HG03108 (cell line): ENCODE data around the gene MMP23B.

Experiments used
- ATAC-seq: cut with Tn5 transposase; IDR thresholded peaks from one replicate; pipeline ENCODE4 v1.9.1; 2021; ENCODE audit warnings: moderate library complexity; ENCODE audit not compliant: unreplicated experiment

Gene MMP23B

GRCh38 chr1:1618396-1619068, 13.4 kb upstream of the MMP23B start:
- no peak for ATAC-seq

GRCh38 chr1:1619917-1620361, 12.0 kb upstream of the MMP23B start:
- ATAC-seq, result no peak

DNA sequence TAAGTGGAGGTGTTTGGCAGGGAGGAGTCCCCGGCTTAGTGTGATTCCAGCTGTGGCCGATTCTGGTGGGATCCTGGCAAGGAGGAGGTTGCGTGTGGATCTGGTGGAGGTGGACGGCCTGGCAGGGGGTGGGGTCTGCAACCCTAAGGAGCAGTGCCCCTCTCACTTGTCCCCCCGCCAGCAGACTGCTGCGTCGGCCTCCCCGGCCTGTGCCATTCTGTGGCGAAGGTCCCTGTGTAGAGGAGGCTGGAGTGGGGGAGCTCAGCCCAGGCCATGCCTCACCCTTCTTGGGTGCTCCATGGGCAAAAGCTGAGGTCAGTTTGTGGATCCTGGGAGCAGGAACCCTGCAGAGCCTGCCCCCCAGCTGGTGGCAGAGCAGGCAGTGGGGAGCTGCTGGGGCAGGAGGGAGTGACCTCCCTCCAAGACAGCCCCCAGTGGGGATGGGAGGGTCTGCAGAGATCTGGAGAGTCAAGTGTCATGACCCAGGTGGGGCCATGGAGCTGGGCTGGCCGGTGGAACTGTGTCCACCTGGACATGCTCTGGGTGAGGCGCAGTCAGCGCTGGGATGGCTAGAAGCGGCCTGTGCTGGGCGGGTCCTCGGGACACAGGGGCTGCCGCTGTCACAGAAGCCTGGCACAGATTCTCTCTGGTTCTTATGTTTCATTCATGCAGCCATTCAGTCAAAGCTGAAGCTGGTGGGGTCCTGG, 11.4 kb upstream of the MMP23B start:
- ATAC-seq, result no peak

DNA sequence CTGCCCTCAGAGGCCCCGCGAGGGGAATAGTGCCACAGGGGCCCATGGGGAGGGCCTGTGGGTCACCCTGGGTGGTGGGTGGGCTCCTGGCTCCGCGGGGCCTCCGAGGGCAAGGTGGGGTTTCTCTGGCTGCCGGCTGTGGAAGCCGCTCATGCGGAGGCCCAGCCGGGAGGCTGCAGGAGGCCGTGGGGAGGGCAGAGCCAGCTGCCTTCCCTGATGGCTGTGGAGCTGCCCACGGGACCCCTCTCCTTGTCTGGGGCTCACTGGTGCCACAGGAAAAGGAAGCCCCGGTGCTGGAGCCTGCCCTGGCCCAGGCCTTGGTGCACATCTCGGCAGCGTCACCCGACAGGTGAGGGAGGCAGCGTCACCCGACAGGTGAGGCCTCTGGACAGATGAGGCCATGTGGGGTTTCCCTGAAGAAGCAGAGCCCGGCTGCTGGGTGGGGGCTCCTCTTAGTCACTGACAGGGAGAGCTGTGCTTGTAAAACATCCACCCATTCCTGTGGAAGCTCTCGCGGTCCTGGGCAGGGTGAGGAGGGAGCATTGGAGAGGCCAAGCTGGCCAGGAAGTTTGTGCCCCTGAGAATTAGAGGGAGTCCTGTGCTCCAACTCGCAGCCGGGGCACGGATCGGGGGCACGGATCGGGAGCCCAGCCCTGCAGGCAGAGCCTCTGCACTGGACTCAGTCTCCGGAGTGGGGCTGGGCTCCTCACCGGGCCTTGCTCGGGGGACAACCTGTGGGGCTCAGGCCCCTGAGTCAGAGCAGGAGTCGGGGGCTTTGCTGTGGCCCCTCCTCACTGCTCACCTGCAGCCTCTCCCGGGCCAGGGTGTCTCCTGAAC, 10.6 kb upstream of the MMP23B start:
- no peak for ATAC-seq

DNA sequence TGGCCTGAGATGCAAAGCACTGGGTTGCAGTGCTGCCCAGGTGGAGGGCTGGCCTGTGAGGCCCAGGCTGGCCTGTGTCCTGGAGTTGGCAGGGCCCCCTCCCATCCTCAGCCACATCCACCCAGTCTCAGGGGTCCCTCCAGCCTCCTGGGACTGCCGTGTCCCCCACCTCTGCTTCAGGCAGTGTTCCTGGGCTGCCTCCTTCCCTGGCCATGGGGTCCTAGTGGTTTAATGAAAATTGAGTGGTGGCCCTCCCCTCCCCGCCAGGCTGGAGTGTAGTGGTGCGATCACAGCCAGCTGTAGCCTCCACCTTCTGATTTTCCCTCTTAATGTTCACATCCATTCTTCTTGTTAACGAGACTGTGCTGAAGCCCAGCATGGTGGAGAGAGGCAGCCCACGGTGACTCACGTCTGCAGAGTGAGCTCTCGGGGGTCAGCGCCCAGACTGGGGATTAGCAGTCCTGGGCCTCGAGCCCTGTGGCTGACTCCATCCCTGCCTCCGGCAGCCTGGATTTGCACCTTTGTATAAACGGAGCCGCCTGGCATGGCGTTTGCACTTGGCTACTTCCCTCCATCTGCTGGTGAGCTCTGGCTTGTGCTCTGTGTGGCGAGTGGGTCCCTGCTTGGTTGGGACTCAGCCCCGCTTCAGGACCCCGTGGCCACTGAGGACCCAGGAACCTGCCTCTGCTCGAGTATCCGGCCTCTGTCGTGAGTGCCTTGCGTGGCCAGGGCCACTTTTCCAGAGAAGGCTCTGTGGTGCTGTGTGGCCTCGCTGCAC, 9.8 kb upstream of the MMP23B start:
- ATAC-seq, result no peak

DNA sequence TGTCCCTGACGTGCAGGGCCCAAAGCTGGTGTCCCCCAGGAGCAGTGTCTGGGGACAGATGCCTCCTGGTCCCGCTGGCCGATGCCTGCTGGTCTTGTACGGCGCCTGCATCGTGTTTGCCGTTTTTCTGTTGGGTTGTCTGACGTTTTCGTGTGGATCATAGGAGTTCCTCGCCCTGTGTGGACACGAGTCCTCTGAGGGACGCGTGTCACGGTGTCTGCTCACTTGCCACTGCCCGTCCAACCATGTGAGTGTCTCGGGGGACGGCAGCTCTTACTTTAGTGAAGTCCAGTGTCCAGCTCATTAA, 9.2 kb upstream of the MMP23B start:
- no peak for ATAC-seq

DNA sequence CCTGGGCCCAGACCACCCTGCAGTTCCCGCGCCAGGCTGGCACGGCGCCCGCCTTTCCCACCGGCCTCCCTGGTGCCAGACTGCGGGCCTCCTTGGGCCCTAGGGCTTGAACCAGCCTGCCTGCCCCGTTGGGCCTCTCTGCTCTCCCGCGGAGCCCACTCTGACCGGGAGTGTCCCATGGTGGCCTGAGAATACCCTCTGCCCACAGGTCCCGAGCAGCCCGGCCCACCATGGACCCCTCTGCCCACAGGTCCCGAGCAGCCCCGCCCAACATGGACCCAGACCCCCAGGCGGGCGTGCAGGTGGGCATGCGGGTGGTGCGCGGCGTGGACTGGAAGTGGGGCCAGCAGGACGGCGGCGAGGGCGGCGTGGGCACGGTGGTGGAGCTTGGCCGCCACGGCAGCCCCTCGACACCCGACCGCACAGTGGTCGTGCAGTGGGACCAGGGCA, 8.8 kb upstream of the MMP23B start:
- ATAC-seq, result no peak

- ATAC-seq, result no peak
These were observed 8.1 kb upstream of the MMP23B start for GRCh38 chr1:1623631-1624442.

GRCh38 chr1:1624443-1625403, 7.2 kb upstream of the MMP23B start:
- ATAC-seq, result no peak

DNA sequence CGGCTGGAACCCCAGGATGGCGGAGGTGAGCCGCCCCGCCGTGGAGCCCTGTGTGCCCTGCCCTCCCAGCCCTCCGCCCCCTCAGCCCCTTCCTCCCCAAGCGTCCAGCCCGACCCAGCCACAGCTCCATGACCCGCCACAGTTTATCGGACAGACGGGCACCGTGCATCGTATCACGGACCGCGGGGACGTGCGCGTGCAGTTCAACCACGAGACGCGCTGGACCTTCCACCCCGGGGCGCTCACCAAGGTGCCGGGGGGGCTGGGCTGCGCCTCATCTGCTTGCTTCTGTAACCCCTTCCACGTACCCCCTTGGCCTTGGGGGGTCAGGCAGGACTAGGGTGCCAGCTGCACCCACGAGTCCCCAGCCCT, 6.6 kb upstream of the MMP23B start:
- no peak for ATAC-seq

DNA sequence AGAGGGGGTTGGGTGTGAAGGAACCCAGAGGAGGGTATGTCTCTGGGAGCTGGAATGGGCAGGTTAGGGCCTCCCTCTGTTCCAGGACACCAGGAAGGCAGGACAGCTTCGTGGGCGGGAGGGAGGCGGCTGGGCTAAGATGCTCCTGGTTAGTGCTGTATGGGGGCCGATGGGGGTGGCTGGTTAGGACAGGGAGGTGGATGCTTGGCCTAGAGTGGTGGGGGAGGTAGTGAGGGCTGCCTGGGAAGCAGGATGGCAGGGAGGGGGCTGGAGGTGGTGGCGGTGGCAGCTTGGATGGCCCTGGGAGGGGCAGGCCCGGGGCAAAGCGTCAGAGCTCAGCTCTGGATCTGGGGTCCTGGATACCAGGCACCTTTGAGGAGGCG, 6.2 kb upstream of the MMP23B start:
- no peak for ATAC-seq

- ATAC-seq, result no peak
These were observed 5.5 kb upstream of the MMP23B start for GRCh38 chr1:1626207-1627141.

GRCh38 chr1:1627261-1627828, 4.6 kb upstream of the MMP23B start:
- ATAC-seq, result no peak

DNA sequence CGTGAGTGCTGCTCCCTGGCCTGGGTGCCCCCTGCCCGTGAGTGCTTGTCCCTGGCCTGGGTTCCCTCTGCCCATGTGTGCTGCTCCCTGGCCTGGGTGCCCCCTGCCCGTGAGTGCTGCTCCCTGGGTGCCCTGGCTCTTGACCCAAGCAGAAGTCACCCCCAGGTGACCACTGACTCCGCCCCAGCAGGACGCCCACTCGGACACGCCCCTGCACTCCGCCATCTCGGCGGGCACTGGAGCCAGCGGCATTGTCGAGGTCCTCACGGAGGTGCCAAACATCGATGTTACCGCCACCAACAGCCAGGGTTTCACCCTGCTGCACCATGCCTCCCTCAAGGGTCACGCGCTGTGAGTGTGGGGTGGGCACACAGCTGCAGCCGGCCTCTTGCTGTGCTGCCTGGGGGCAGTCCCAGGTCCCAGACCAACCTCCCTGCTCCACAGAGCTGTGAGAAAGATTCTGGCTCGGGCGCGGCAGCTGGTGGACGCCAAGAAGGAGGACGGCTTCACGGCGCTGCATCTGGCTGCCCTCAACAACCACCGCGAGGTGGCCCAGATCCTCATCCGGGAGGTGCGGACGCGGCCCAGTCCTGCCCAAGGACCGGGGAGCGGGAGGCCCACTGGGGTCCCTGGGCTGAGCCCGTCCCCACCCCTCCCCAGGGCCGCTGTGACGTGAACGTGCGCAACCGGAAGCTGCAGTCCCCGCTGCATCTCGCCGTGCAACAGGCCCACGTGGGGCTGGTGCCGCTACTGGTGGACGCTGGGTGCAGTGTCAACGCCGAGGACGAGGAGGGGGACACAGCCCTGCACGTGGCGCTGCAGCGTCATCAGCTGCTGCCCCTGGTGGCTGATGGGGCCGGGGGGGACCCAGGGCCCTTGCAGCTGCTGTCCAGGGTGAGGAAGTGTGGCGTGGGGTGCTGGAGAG, 3.9 kb upstream of the MMP23B start:
- ATAC-seq, result no peak

DNA sequence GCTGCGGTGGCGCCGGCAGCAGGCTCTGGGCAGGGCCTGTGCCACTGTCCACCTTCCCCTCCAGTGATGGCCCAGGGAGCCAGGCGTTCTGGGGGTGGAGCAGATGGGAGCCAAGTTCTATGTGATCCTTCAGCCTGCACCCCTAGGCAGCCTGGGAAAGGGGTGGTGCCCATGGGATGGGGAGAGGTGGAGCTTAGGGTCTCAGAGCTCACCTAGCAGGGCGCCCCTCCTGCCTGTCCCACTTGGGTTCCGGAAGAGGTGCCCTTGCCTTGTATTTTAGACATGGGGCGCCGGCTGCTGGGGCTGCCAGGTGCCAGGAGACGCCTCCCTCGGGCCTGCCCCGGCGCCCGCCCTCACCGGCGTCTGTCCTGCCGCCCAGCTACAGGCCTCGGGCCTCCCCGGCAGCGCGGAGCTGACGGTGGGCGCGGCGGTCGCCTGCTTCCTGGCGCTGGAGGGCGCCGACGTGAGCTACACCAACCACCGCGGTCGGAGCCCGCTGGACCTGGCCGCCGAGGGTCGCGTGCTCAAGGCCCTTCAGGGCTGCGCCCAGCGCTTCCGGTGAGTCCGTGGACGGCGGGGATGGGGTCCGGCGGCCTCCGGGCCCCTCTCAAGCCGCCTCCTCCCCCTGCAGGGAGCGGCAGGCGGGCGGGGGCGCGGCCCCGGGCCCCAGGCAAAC, 3.1 kb upstream of the MMP23B start:
- ATAC-seq, result no peak
